Measurements from ENCODE around the gene CCT6B.

CCT6B gene

GRCh38 chr17:34883106-34884000, 77.9 kb downstream of the CCT6B start:
- DNase-seq = no peak

GRCh38 chr17:34879146-34879545, 82.1 kb downstream of the CCT6B start:
- DNase-seq = no peak
